Measurements from ENCODE around the gene LOC128125822.
"Not testable (repeated sequence)": the region's sequence is repeated elsewhere in the genome, so short reads cannot be mapped to it uniquely, and the experiment has no call there.

The LOC128125822 gene

DNA sequence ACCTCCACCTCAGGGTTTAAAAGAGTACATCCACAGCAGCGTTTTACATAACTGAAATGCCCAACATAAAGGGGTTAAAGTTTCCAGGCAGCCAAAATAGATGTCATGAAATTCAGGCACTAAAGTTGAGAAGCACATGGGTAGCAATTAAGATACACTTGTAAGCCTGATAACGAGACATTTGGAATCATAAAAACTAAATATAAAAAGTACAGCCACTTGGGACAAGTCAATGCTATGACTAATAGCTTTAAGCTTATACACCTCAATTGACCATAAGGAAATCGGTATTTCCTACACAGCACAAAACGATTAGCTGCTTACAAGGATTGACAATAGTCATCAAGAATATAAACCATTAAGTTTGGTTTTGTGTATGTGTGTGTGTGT lies 11.8 kb downstream of the LOC128125822 start:
- CTCF ChIA-PET: interaction anchor here (0.9 to 6.8 kb wide), 5 partner anchors 10 to 232 kb away, joined by 3 to 34 read pairs (median 3); no protein-coding TSS in a partner anchor
- POLR2A ChIA-PET: interaction anchor here (0.7 to 2.2 kb wide), 2 partner anchors 10 to 235 kb away, joined by 3 to 10 read pairs; no protein-coding TSS in a partner anchor
- TF ChIP-seq, protein P1, sequence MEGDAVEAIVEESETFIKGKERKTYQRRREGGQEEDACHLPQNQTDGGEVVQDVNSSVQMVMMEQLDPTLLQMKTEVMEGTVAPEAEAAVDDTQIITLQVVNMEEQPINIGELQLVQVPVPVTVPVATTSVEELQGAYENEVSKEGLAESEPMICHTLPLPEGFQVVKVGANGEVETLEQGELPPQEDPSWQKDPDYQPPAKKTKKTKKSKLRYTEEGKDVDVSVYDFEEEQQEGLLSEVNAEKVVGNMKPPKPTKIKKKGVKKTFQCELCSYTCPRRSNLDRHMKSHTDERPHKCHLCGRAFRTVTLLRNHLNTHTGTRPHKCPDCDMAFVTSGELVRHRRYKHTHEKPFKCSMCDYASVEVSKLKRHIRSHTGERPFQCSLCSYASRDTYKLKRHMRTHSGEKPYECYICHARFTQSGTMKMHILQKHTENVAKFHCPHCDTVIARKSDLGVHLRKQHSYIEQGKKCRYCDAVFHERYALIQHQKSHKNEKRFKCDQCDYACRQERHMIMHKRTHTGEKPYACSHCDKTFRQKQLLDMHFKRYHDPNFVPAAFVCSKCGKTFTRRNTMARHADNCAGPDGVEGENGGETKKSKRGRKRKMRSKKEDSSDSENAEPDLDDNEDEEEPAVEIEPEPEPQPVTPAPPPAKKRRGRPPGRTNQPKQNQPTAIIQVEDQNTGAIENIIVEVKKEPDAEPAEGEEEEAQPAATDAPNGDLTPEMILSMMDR (IDR thresholded peaks at IDR 0.05; ENCODE audit: control extremely low read depth, extremely low read depth, low read depth, missing control alignments): no peak
- DNase-seq (ENCODE audit: extremely low spot score): no peak

DNA sequence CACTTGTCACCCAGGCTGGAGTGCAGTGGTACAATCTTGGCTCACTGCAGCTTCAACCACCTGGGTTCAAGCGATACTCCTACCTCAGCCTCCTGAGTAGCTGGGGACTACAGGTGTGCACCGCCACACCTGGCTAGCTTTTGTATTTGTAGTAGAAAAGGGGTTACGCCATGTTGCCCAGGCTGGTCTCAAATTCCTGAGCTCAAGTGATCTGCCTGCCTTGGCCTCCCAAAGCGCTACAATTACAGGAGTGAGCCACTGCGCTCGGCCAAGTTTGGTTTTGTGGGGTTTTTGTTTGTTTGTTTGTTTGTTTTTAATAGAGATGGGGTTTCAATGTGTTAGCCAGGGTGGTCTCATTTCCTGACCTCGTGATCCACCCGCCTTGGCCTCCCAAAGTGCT lies 12.3 kb downstream of the LOC128125822 start:
- TF ChIP-seq, protein P1 (IDR thresholded peaks at IDR 0.05; ENCODE audit: control extremely low read depth, extremely low read depth, low read depth, missing control alignments): no peak
- POLR2A ChIA-PET: interaction anchor here (2.2 kb wide), 1 partner anchor 11 kb away, joined by 10 read pairs; no protein-coding TSS in a partner anchor
- no peak for DNase-seq (ENCODE audit: extremely low spot score)
- CTCF ChIA-PET: interaction anchor here (0.9 to 6.8 kb wide), 4 partner anchors 10 to 232 kb away, joined by 3 to 34 read pairs (median 12); no protein-coding TSS in a partner anchor

DNA sequence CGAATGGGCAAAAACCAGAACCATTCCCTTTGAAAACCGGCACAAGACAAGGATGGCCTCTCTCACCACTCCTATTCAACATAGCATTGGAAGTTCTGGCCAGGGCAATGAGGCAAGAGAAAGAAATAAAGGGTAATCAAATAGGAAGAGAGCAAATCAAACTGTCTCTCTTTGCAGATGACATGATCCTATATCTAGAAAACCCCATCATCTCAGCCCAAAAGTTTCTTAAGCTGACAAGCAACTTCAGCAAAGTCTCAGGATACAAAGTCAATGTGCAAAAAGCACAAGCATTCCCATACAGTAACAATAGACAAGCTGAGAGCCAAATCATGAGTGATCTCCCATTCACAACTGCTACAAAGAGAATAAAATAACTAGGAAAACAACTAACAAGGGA lies 13.4 kb downstream of the LOC128125822 start:
- CTCF ChIA-PET: interaction anchor here (1.3 to 6.8 kb wide), 2 partner anchors 12 kb away, joined by 4 to 34 read pairs; no protein-coding TSS in a partner anchor
- not testable (repeated sequence) for DNase-seq (ENCODE audit: extremely low spot score)
- POLR2A ChIA-PET: interaction anchor here (1.1 kb wide), 1 partner anchor 13 kb away, joined by 3 read pairs; no protein-coding TSS in a partner anchor

DNA sequence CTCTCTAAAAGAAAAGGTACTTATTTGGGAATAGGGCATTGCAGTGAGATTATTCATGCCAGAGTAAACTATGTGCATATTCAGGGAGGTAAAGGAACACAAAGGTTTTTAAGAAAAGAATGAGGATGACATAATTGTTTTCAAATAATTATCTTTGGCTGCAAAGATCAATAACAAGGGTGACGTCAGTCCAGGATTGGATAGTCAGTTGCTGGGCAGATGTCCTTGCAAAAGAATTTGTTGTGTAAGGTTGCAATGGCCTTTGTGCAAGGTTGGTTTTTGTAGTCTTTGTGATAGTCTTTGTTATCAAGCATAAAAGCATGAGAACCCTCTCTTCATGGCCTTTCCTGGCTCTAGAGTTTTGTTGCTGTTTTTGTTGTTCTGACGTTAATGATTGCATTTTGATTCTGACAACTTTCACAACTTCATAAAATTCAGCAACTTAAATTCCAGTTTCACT lies 17.7 kb downstream of the LOC128125822 start:
- ChIA-PET POLR2A (no interaction called here), CTCF (no interaction called here)
- TF ChIP-seq, protein P1 (IDR thresholded peaks at IDR 0.05; ENCODE audit: control extremely low read depth, extremely low read depth, low read depth, missing control alignments): no peak
- no peak for DNase-seq (ENCODE audit: extremely low spot score)

DNA sequence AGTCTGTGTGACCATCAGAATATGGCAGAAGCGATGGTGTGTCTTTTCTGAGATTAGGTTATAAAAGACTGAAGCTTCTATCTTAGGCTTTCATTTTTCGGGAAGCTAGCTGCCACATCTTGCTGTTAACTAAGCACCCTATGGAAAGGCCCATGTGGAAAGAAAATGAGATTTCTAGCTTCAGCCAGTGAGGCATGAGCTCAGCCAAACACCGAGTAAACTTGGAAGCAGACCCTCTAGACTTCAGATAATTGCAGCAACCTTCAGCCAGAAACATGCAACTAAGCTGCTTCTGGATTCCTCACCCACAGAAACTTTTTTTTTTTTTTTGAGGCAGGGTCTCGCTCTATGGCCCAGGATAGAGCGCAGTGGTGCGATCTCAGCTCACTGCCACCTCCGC lies 20.6 kb downstream of the LOC128125822 start:
- DNase-seq (ENCODE audit: extremely low spot score): no peak
- ChIA-PET POLR2A (no interaction called here), CTCF (interaction anchor here (0.6 to 1.4 kb wide), 4 partner anchors 11 to 172 kb away, joined by 3 to 7 read pairs (median 4); no protein-coding TSS in a partner anchor)
- TF ChIP-seq, protein P1 (IDR thresholded peaks at IDR 0.05; ENCODE audit: control extremely low read depth, extremely low read depth, low read depth, missing control alignments): no peak

DNA sequence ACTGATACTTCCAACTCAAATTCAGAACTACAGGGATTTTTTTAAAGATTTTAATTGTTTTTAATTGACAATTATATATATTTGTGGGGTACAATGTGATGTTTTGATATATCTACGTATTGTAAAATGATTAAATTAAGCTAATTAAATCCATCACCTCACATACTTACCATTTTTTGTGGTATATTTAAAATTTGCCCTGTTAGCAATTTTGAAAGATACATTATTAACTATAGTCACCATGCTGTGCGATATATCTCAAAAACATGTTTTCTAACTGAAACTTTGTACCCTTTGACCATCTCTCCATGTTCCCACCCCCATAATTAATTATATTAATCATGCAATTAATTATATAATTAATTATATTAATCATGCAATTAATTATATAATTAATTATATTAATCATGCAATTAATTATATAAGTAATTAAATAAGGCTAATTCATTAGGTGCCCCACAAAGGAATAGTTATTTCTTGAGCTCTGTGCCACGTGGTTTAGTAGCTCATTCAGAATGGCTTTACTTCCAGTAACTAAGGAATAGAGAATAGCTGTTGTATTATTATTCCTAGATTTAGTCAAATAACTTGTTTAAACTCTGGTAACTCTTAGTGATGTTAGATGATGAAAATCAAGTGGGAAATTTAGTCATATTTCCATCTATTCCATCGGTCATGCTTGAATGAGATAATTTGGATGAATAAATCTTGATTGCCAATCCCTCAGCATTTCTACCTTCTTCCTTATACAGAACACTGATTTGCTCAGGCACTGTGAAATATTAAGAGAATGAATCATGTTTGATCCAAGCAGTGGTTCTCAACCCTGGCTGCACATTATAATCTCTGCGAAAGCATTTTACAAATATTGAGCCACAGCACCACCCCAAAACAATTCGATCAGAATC lies 25.1 kb downstream of the LOC128125822 start:
- TF ChIP-seq, protein P1 (IDR thresholded peaks at IDR 0.05; ENCODE audit: control extremely low read depth, extremely low read depth, low read depth, missing control alignments): no peak
- no peak for DNase-seq (ENCODE audit: extremely low spot score)
- CTCF ChIA-PET: interaction anchor here (0.8 to 6.1 kb wide), 31 partner anchors 11 to 271 kb away, joined by 3 to 120 read pairs (median 6); partner anchors contain the start of gene PHF3
- POLR2A ChIA-PET: interaction anchor here (0.7 to 1.5 kb wide), 2 partner anchors 20 to 21 kb away, joined by 3 read pairs; no protein-coding TSS in a partner anchor

Data from GM10248 (cell line).